ENCODE results near the gene LCTL. TPM values are rescaled to one million over a fixed set of nuclear protein-coding genes. Genes with fewer than 3 reads are reported as not detected.

The LCTL gene
- total and polyA plus RNA-seq, 2 of the 8 experiments (the other 6 are each of a cell fraction or from before 2014, with no cell fraction given), result 5.5 to 6.2 TPM

DNA sequence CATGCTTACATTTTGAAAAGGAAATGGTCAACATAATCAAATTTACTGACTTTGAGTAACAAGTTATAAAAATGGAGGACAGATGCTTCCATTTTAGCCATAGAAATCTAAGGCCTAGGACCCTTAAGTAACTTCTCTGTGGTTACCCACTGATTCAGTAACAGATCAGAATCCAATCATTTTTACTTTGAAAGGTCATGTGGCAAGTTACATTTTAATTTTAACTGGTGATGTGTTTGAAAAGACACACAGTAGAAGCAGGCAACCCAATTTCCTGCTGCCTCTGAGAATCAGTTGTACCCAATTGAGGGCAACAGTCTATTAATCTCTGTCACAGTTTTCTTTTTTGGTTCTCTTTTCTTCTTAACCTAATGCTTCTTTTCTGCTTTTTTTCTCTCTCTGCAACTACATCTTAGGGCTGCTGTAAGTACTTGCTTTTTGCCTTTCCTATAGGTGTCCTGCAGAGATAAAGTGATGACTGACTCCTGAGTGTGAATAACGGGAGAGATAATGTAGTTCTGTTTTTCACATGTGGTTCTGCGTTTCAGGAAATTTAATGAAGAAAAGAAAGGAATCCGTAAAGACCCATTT, 57.4 kb downstream of the LCTL start (continued):
- TF ChIP-seq HDAC6 (IDR thresholded peaks at IDR 0.05; ENCODE audit: low read depth, low read length) (no peak), SRF (IDR thresholded peaks at IDR 0.05; ENCODE audit: low read depth, low read length) (no peak)
- TF ChIP-seq, protein P1, sequence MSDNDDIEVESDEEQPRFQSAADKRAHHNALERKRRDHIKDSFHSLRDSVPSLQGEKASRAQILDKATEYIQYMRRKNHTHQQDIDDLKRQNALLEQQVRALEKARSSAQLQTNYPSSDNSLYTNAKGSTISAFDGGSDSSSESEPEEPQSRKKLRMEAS (IDR thresholded peaks at IDR 0.05), result no peak

All from H1 (cell line).